SU-DHL-6 (cell line): ENCODE data around the gene GABRR1.

Experiments used
- H2AFZ ChIP-seq: fragments of 200-600 bp; sonication (generic); 2 replicates; pipeline ENCODE4 v1.6.1; 2014; ENCODE audit warnings: low read depth, mild to moderate bottlenecking, moderate library complexity, mixed read lengths, antibody characterized with exemption, low read length; ENCODE audit not compliant: severe bottlenecking
- H3F3A ChIP-seq: fragments of 200-600 bp; shearing (Covaris generic); 2 replicates; pipeline ENCODE4 v1.6.0; 2016; ENCODE audit warnings: antibody characterized with exemption, mild to moderate bottlenecking; ENCODE audit not compliant: insufficient read depth
- H3K27ac ChIP-seq: fragments of 200-600 bp; sonication (generic); 2 replicates; pipeline ENCODE4 v1.5.1; 2016; ENCODE audit warnings: low read depth, mild to moderate bottlenecking, low read length, moderate library complexity, mixed read lengths
- H3K27me3 ChIP-seq: fragments of 200-600 bp; sonication (generic), shearing (Covaris generic); 2 replicates; pipeline ENCODE4 v1.6.0; 2014; ENCODE audit warnings: mild to moderate bottlenecking, low read length
- H3K36me3 ChIP-seq: fragments of 200-600 bp; sonication (generic); 2 replicates; pipeline ENCODE4 v1.6.1; 2014; ENCODE audit warnings: mild to moderate bottlenecking, low read length, mixed read lengths
- H3K4me2 ChIP-seq: fragments of 300-600, 200-600 bp; shearing (Covaris generic), sonication (generic); 2 replicates; pipeline ENCODE4 v1.6.0; 2014; ENCODE audit warnings: low read length, low read depth, mild to moderate bottlenecking; ENCODE audit not compliant: poor library complexity, severe bottlenecking
- H3K4me3 ChIP-seq: fragments of 200-600 bp; sonication (generic); 2 replicates; pipeline ENCODE4 v1.5.1; 2014; ENCODE audit warnings: antibody characterized with exemption, low read length, mild to moderate bottlenecking, mixed read lengths; ENCODE audit not compliant: insufficient read depth, poor library complexity, severe bottlenecking
- H3K79me2 ChIP-seq: fragments of 200-600 bp; sonication (generic); 2 replicates; pipeline ENCODE4 v1.6.1; 2014; ENCODE audit warnings: mild to moderate bottlenecking, low read length, moderate library complexity; ENCODE audit not compliant: insufficient read depth
- H3K9ac ChIP-seq: fragments of 200-600 bp; sonication (generic); 2 replicates; pipeline ENCODE4 v1.7.0; 2014; ENCODE audit warnings: mild to moderate bottlenecking, low read length
- H3K9me2 ChIP-seq: fragments of 200-600 bp; sonication (generic); replicated peaks from 2 replicates; pipeline ENCODE4 v1.6.1; 2014; ENCODE audit warnings: low read length; ENCODE audit not compliant: insufficient read depth
- H3K9me3 ChIP-seq: fragments of 200-600 bp; sonication (generic); 2 replicates; pipeline ENCODE4 v1.6.1; 2014; ENCODE audit warnings: low read length, mixed read lengths; ENCODE audit not compliant: insufficient read depth
- H4K20me1 ChIP-seq: fragments of 200-600 bp; sonication (generic); 2 replicates; pipeline ENCODE4 v1.6.1; 2014; ENCODE audit warnings: low read depth, mild to moderate bottlenecking, antibody characterized with exemption, low read length, moderate library complexity, mixed read lengths
- EZH2phosphoT487 ChIP-seq: fragments of 200-600 bp; sonication (generic), shearing (Covaris generic); conservative IDR thresholded peaks from 2 replicates; pipeline ENCODE4 v1.6.1; 2018; ENCODE audit warnings: mild to moderate bottlenecking, antibody characterized with exemption, low read length, moderate library complexity, mixed read lengths
- TF ChIP-seq, protein P1 (sequence below): fragments of 200-600 bp; sonication (generic); IDR thresholded peaks from one replicate; pipeline ENCODE4 v1.5.1; 2017; ENCODE audit warnings: antibody characterized with exemption, mild to moderate bottlenecking, low read length, moderate library complexity; ENCODE audit not compliant: insufficient read depth, poor library complexity, severe bottlenecking

Gene GABRR1

DNA sequence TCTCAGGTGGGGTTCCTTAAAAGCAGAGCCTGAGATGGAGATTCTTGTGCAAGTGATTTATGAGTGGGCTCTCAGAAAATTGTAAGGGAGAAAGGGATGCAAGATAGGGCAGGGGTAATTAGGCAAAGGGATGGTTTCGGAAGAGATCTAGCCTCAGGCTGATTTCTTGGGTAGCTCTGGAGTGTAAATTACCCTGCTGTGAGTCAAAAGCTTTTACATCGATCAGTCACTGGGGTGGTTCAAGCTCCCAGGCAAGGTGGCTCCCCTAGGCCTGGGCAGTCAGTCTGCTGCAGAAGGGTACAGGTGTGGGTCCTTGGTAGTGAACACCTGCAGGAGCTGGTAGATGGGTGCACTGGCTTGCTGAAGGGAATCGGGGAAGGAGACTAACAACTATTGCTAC, 82.4 kb downstream of the GABRR1 start:
- Histone ChIP-seq H3K9ac (no peak overlapping the region), H3F3A (no peaks in the 10 kb centered on the region), H3K4me3 (no peak overlapping the region), H3K9me2 (no peaks in the 10 kb centered on the region), H2AFZ (no peak overlapping the region), H3K27me3 (no peaks in the 10 kb centered on the region), H4K20me1 (no peaks in the 10 kb centered on the region), H3K27ac (no peak overlapping the region), H3K4me2 (no peak overlapping the region), H3K36me3 (no peaks in the 10 kb centered on the region), H3K9me3 (no peaks in the 10 kb centered on the region), H3K79me2 (no peaks in the 10 kb centered on the region)
- TF ChIP-seq, protein P1, sequence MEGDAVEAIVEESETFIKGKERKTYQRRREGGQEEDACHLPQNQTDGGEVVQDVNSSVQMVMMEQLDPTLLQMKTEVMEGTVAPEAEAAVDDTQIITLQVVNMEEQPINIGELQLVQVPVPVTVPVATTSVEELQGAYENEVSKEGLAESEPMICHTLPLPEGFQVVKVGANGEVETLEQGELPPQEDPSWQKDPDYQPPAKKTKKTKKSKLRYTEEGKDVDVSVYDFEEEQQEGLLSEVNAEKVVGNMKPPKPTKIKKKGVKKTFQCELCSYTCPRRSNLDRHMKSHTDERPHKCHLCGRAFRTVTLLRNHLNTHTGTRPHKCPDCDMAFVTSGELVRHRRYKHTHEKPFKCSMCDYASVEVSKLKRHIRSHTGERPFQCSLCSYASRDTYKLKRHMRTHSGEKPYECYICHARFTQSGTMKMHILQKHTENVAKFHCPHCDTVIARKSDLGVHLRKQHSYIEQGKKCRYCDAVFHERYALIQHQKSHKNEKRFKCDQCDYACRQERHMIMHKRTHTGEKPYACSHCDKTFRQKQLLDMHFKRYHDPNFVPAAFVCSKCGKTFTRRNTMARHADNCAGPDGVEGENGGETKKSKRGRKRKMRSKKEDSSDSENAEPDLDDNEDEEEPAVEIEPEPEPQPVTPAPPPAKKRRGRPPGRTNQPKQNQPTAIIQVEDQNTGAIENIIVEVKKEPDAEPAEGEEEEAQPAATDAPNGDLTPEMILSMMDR, result no peak
- no peak for TF ChIP-seq EZH2phosphoT487

DNA sequence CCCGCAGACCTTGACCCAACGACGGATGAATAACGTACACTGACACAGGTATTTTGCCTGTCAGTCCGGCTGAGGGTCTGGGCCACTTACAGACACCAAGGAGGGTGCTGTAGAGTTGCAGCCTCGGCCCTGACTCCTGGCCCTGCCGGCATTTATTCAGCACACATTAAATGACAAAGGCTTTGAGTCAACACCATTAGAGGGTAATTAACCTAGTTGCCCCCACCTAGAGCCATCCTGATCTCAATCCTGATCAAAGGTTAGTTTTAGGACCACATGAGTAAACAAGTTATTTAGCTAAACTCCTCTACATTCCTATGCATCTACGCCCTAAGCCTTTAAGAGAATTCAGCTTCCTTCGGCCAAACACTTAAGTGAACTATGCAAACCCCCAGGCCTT, 83.2 kb downstream of the GABRR1 start:
- H3K27me3 ChIP-seq, result no peaks in the 10 kb centered on the region
- TF ChIP-seq, protein P1, result no peak
- no peak overlapping the region for H3K4me2 ChIP-seq
- no peaks in the 10 kb centered on the region for H3F3A ChIP-seq
- H3K36me3 ChIP-seq, result no peaks in the 10 kb centered on the region
- no peaks in the 10 kb centered on the region for H4K20me1 ChIP-seq
- H3K9me3 ChIP-seq, result no peaks in the 10 kb centered on the region
- no peaks in the 10 kb centered on the region for H3K9me2 ChIP-seq
- H3K9ac ChIP-seq, result no peak overlapping the region
- no peak overlapping the region for H3K4me3 ChIP-seq
- H3K27ac ChIP-seq, result no peak overlapping the region
- no peaks in the 10 kb centered on the region for H3K79me2 ChIP-seq
- H2AFZ ChIP-seq, result no peak overlapping the region

DNA sequence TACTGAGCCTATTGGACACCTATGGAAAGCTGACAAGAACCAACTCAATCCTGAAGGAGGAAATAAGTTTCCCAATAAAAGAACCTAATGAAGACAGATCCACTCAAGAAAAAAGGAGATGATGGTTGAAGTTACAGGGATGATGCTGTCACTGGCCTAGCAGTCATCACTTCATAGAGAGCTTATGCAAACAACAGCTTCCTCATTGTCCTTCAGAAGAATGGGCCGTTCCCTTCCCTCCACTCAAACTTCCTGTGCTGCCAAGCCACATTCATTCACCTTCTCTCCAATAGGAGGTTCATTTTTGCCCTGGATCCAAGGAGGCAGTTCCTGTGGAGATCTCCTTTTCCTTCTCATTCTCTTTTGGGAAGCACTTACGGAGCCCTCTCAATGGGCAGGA, 85.1 kb downstream of the GABRR1 start:
- Histone ChIP-seq H4K20me1 (no peaks in the 10 kb centered on the region), H3K9ac (no peak overlapping the region), H3K27me3 (no peaks in the 10 kb centered on the region)

More for the DNA sequence above, 85.1 kb downstream of the GABRR1 start:
- no peak overlapping the region for H2AFZ ChIP-seq
- TF ChIP-seq EZH2phosphoT487, result no peak
- TF ChIP-seq, protein P1, result no peak
- no peaks in the 10 kb centered on the region for H3F3A ChIP-seq
- H3K9me3 ChIP-seq, result no peaks in the 10 kb centered on the region
- no peaks in the 10 kb centered on the region for H3K79me2 ChIP-seq
- no peaks in the 10 kb centered on the region for H3K36me3 ChIP-seq
- H3K4me3 ChIP-seq, result no peak overlapping the region
- no peak overlapping the region for H3K27ac ChIP-seq
- no peaks in the 10 kb centered on the region for H3K9me2 ChIP-seq
- H3K4me2 ChIP-seq, result no peak overlapping the region
